Measurements from ENCODE around the gene BMS1.
"Not testable (repeated sequence)": the region's sequence is repeated elsewhere in the genome, so short reads cannot be mapped to it uniquely, and the experiment has no call there.

The BMS1 gene

DNA sequence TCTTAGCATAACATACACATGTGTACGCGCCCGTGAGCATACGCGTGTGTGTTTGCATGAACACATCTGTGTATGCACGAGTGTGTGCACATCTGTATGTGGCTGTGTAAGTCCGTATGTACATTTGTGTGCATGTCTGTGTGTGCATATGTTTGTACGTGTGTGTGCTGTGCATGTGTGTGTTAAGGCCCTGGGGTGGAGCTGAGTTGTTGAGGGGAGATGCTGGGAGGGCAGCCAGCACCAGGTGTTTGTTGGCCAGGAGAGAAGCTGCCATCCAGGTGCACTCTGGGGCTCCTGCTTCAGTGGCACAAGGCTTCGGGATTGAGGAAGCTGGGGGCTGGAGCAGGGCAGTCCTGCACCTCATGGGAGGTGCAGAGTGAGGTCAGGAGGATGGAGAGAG lies 85.0 kb downstream of the BMS1 start:
- Mint-ChIP-seq H3K27ac (no peak overlapping the region), H3K9me3 (ENCODE audit: low read depth) (no peaks in the 10 kb centered on the region), H3K27me3 (peaks cover 15% of the 10 kb centered on the region), H3K36me3 (no peaks in the 10 kb centered on the region), H3K4me1 (ENCODE audit: low read depth) (peaks cover 6% of the 10 kb centered on the region), H3K4me3 (no peak overlapping the region)

GRCh38 chr10:42868530-42868929 lies 85.9 kb downstream of the BMS1 start:
- H3K36me3 Mint-ChIP-seq: no peaks in the 10 kb centered on the region
- H3K4me1 Mint-ChIP-seq (ENCODE audit: low read depth): peaks cover 6% of the 10 kb centered on the region
- H3K27ac Mint-ChIP-seq: no peak overlapping the region
- H3K9me3 Mint-ChIP-seq (ENCODE audit: low read depth): no peaks in the 10 kb centered on the region
- peaks cover 15% of the 10 kb centered on the region for H3K27me3 Mint-ChIP-seq
- no peak overlapping the region for H3K4me3 Mint-ChIP-seq

- Mint-ChIP-seq H3K27me3 (peaks cover 5% of the 10 kb centered on the region), H3K36me3 (no peaks in the 10 kb centered on the region), H3K4me3 (no peak overlapping the region), H3K27ac (no peak overlapping the region), H3K9me3 (ENCODE audit: low read depth) (no peaks in the 10 kb centered on the region), H3K4me1 (ENCODE audit: low read depth) (peaks cover 6% of the 10 kb centered on the region)
Observed at GRCh38 chr10:42869977-42870350, 87.4 kb downstream of the BMS1 start.

GRCh38 chr10:42871138-42871641 lies 88.6 kb downstream of the BMS1 start:
- not testable (repeated sequence) for H3K4me1 Mint-ChIP-seq (ENCODE audit: low read depth); H3K36me3 Mint-ChIP-seq; H3K27ac Mint-ChIP-seq; H3K9me3 Mint-ChIP-seq (ENCODE audit: low read depth); H3K4me3 Mint-ChIP-seq; H3K27me3 Mint-ChIP-seq

GRCh38 chr10:42871823-42872222 lies 89.2 kb downstream of the BMS1 start:
- Mint-ChIP-seq H3K4me1 (ENCODE audit: low read depth) (peaks cover 2% of the 10 kb centered on the region), H3K36me3 (no peaks in the 10 kb centered on the region), H3K27ac (no peak overlapping the region), H3K4me3 (no peak overlapping the region), H3K9me3 (ENCODE audit: low read depth) (no peaks in the 10 kb centered on the region), H3K27me3 (peaks cover 1% of the 10 kb centered on the region)

DNA sequence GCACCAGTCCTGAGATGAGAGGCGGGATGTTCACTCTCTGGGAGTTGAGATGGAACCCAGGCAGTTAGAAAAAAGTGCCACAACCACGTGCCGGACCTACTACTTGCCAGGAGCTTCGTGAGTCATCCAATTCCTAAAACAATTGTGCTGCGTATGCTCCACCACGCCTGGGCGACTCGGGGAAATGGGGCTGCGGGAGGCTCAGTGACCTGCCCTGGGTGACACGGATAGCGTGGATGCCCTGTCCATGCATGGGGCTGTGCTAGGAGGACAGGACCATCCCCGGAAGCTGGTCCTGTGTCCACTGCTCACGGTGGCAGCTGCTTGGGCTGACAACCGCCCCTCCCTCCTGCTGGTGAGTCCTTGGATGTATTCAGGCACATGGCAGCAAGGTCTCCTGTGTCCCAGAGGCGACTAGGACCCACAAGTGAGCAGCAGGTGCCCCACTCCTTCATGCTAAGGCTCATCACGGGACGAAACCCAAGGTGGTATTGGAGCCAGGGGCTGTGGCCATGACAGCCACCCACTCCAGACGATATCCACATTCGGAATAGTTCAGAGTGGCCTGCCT lies 90.4 kb downstream of the BMS1 start:
- no peak overlapping the region for H3K4me3 Mint-ChIP-seq
- H3K27ac Mint-ChIP-seq: no peak overlapping the region
- H3K4me1 Mint-ChIP-seq (ENCODE audit: low read depth): no peaks in the 10 kb centered on the region
- H3K36me3 Mint-ChIP-seq: no peaks in the 10 kb centered on the region
- H3K9me3 Mint-ChIP-seq (ENCODE audit: low read depth): no peaks in the 10 kb centered on the region
- H3K27me3 Mint-ChIP-seq: peaks cover 1% of the 10 kb centered on the region

- Mint-ChIP-seq H3K36me3 (no peaks in the 10 kb centered on the region), H3K4me3 (no peak overlapping the region), H3K27ac (no peak overlapping the region), H3K4me1 (ENCODE audit: low read depth) (no peaks in the 10 kb centered on the region), H3K27me3 (peaks cover 1% of the 10 kb centered on the region), H3K9me3 (ENCODE audit: low read depth) (no peaks in the 10 kb centered on the region)
Observed at GRCh38 chr10:42874713-42875387, 92.3 kb downstream of the BMS1 start.

DNA sequence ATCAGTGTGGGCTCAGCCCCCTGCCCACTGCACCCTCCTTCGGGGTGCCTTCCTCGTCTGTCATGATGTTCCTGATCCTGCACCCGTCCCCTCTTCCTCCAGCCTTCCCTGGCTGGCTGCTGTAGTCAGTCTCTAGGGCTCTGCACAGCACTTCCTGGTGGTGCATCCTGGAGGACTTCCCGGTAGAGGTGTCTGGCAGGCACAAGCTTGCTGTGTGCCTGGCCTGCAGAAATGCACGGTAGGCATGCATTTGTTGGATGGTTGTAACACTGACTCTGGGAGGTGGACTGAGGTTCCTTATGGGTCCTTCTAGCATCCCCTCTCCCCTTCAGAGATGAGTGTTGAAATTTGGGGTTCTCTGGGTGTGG lies 92.8 kb downstream of the BMS1 start:
- Mint-ChIP-seq H3K4me3 (no peak overlapping the region), H3K36me3 (no peaks in the 10 kb centered on the region), H3K27me3 (peaks cover 1% of the 10 kb centered on the region), H3K4me1 (ENCODE audit: low read depth) (no peaks in the 10 kb centered on the region), H3K9me3 (ENCODE audit: low read depth) (no peaks in the 10 kb centered on the region), H3K27ac (no peak overlapping the region)

- Mint-ChIP-seq H3K4me3 (no peak overlapping the region), H3K27me3 (peaks cover 1% of the 10 kb centered on the region), H3K9me3 (ENCODE audit: low read depth) (no peaks in the 10 kb centered on the region), H3K27ac (no peak overlapping the region), H3K4me1 (ENCODE audit: low read depth) (no peaks in the 10 kb centered on the region), H3K36me3 (no peaks in the 10 kb centered on the region)
Observed at GRCh38 chr10:42875798-42876341, 93.3 kb downstream of the BMS1 start.

GRCh38 chr10:42876476-42876875 lies 93.9 kb downstream of the BMS1 start:
- H3K4me1 Mint-ChIP-seq (ENCODE audit: low read depth): no peaks in the 10 kb centered on the region
- no peak overlapping the region for H3K27ac Mint-ChIP-seq
- H3K4me3 Mint-ChIP-seq: no peak overlapping the region
- no peaks in the 10 kb centered on the region for H3K36me3 Mint-ChIP-seq
- H3K27me3 Mint-ChIP-seq: peaks cover 1% of the 10 kb centered on the region
- no peaks in the 10 kb centered on the region for H3K9me3 Mint-ChIP-seq (ENCODE audit: low read depth)

- Mint-ChIP-seq H3K4me3 (no peak overlapping the region), H3K36me3 (no peaks in the 10 kb centered on the region), H3K27me3 (peaks cover 1% of the 10 kb centered on the region), H3K9me3 (ENCODE audit: low read depth) (peaks cover 1% of the 10 kb centered on the region), H3K27ac (no peak overlapping the region), H3K4me1 (ENCODE audit: low read depth) (no peaks in the 10 kb centered on the region)
Observed at GRCh38 chr10:42876945-42877344, 94.3 kb downstream of the BMS1 start.

GRCh38 chr10:42877496-42878030 lies 95.0 kb downstream of the BMS1 start:
- Mint-ChIP-seq H3K9me3 (ENCODE audit: low read depth) (peaks cover 6% of the 10 kb centered on the region), H3K27me3 (peaks cover 1% of the 10 kb centered on the region), H3K36me3 (no peaks in the 10 kb centered on the region), H3K27ac (no peak overlapping the region), H3K4me1 (ENCODE audit: low read depth) (no peaks in the 10 kb centered on the region), H3K4me3 (no peak overlapping the region)

DNA sequence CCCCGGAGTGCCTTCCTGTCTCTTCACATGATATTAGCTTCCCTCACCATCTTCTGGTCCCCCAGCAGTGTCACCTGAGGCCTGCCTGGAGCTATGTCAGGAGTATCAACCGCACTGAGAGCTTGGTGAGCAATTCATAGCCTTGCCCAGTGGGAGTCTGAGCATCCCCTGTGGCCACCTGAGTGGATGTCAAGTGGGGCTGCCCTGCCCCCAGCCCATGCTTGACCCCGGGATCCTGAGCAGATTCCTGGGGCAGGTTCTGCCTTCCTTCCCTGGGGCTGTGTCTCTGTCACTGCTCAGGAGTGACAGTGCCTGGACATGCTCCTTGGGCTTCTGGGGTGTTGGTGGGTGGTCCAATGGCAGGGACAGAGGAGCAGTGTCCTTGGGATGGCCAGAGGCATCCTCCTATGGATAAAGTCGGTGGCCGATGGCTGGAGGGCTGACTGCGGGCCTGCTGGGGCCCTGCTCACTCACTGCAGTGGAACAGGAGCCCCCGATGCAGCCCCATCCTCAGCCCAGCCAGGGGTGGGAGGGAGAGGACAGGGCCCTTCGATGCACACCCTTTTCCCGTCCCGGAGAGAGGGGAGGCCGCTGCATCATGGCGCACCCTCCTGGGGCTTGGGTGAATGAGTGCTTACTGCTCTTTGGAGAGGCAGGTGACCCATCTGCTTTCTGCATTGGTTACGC lies 95.7 kb downstream of the BMS1 start:
- H3K9me3 Mint-ChIP-seq (ENCODE audit: low read depth): peaks cover 6% of the 10 kb centered on the region
- no peak overlapping the region for H3K27ac Mint-ChIP-seq
- H3K4me3 Mint-ChIP-seq: no peak overlapping the region
- no peaks in the 10 kb centered on the region for H3K4me1 Mint-ChIP-seq (ENCODE audit: low read depth)
- H3K27me3 Mint-ChIP-seq: peaks cover 1% of the 10 kb centered on the region
- no peaks in the 10 kb centered on the region for H3K36me3 Mint-ChIP-seq

- Mint-ChIP-seq H3K4me1 (ENCODE audit: low read depth) (no peaks in the 10 kb centered on the region), H3K9me3 (ENCODE audit: low read depth) (peaks cover 6% of the 10 kb centered on the region), H3K36me3 (no peaks in the 10 kb centered on the region), H3K27ac (no peak overlapping the region), H3K4me3 (no peak overlapping the region), H3K27me3 (peaks cover 1% of the 10 kb centered on the region)
Observed at GRCh38 chr10:42878821-42879195, 96.2 kb downstream of the BMS1 start.

Measured in activated naive CD8-positive, alpha-beta T cell (primary cell).